GM21619 (cell line): Measurements from ENCODE around the gene PARS2.

Experiments used
- ATAC-seq: cut with Tn5 transposase; IDR thresholded peaks from one replicate; pipeline ENCODE4 v1.9.1; 2021; ENCODE audit not compliant: unreplicated experiment

The PARS2 gene

DNA sequence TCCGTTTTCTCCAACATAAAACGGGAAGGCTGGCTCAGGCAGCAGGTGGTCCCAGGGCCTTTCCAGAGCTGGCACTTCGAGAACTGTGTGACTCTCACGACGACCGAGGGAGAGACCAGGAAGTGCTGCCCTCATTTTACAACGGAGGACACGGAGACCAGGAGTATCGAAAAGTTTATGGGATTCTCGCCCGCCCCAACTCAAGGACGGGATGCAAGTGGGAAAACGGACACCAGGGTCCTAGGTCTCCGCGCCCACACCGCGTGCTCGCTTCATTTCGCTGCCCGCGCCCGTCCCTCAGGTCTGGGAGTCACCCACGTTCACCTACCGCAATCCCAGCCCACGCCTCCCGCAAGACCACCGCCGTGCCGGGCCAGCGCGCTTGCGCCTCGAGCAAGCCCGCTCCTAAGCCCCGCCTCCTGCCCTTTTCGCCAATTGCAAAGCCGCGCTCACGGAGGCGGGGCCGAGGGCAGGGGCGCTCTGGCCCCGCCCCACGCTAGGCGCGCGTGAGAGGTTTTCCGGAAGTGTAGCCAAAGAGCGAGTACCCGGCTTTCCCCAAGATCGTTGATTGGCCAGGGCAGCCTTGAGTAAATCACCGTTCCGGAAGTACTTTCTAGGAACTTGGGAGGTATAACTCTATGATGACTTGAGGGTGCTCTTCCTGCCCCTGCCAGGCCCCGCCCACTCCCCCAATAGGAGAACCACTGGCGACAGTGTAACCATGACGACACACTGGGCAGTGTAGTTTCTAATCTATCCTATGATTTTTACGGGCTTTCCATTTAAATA lies at the start of gene PARS2:
TSS of gene PARS2 (minus strand) at position 391 of the 789 bp plus-strand sequence. CDS start 5,362 bp downstream, outside the sequence.
- peak; percentile 92 for ATAC-seq

DNA sequence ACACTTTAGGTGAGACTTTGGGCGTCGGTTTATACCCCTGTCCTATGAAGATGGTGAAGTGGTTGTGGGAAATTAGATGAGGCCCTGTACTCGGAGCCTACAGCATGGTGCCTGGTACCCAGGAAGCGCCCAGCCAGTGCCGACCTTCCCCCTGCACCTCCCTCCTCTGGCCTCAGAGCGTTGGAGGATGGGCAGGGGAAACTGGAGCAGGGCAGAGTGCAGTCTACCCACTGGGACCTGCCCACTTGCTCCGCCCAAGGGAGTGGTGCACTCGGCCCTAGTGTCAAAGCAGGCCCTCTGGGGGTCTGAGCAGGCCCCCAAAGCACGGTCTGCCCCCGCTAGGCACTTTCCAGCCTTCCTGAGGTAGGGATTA lies 49.8 kb upstream of the PARS2 start:
- no peak for ATAC-seq

DNA sequence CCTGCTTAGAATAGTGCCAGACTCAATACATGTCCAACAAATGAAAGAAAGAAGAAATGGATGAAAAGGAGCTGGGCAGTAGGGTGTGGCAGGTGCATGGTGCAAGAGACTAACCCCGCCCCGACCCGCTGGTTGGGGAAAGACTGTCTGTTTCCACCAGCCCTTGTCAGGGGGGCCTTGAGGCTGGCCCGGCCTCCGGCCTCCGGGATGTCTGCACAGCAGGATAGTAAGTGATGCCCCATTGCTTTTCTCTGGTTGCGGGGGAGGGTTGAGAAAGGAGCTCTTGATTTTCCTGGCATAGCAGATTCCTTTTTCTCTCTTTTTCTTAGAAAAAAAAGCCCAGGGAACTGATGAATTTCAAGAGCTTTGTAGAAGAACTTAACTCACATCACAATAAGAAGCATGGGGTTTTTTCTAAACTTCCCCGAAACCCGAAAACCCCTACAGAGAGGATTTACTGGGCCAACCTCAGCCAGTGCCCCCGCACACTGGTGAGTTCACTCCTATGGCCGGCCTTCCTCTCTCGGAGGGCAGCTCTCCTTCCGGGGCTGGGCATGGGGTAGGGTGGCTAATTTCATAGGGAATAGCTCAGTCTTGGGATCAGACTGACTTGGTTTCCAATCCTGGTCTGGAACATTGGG lies 49.3 kb upstream of the PARS2 start:
- ATAC-seq: no peak

- ATAC-seq: no peak
Measured at GRCh38 chr1:54812801-54813484, 48.6 kb upstream of the PARS2 start.

GRCh38 chr1:54811739-54812655 lies 47.7 kb upstream of the PARS2 start:
- ATAC-seq: no peak

DNA sequence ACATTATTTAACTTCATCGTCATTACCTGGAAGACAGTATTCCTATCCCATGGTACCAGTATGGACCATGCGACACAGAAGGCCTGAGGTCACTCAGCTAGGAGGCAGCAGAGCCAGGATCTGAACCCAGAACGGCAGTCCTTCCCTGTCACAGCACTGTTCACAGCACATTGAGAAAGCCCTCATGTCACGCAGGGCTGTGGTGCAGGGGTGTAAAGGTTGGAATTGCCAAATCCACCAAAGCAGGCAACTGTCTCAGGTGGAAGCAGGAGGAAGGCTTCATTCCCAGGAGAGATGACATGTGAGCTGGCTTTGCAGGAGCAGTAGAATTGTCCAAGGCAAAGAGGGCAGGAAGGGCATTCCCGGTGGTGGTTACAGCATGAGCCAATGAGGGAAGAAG lies 46.7 kb upstream of the PARS2 start:
- ATAC-seq: no peak

- peak; percentile 78 for ATAC-seq
Measured at GRCh38 chr1:54810153-54810942, 46.0 kb upstream of the PARS2 start.

DNA sequence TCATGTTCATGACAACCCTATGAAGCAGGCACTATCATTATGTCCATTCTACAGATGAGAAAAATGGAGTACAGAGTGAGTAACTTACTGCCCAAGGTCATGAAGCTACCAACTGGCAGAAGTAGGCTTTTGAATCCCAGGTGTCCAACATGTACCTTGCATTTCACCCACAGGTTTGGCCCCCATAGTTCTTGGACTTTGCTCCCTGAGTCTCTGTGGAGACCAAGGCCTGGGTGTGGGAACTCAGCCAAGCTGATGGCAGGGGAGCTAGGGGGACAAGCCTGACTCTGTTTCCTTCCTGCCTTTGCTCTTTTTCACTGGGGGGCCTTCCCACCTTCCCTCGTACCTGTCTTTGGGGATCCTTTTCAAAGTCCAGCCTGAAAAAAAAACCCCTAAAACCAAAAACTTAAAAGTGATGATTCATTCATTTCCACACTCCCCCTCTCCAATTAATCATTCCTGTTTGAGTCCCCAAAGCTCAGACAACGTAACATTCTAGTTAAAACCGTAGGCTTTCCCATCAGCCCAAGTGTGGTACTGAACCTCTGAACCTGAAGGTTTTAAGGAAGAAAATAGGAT lies 45.3 kb upstream of the PARS2 start:
- ATAC-seq: no peak

DNA sequence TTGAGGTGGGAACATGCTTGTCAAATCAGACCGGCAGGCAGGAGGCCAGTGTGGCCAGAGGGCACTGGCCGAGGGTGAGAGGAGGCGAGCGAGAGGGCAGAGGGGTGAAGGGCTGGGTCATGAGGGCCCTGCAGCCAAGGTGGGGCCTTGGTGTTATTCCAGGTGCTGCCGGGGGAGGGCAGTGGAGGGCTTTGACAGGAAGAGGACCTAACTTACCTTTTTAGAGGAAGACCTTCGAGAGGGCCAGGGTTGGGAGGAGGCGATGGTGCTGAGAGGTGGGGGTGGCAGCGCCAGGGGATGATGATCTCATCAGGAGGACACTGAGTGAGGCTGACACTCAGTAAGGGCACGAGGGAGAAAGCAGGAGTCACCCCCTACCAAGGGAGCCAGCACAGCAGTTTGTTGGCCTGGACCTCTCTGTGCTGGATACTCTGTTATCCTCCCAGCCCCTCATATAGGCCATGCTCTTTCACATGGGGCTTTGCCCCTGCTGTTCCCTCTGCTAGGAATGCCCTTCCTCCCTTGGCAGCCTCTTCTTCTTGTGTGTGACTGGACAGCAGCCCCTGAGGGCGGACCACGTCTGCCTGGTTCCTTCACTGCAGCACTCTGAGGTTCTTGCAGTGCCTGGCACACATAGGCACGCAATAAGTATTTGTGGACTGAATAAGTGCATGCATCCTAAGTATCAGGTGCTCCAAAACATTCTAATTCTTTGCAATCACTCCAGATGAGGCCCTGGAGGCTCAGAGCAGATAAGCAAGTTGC lies 44.3 kb upstream of the PARS2 start:
- ATAC-seq: no peak

DNA sequence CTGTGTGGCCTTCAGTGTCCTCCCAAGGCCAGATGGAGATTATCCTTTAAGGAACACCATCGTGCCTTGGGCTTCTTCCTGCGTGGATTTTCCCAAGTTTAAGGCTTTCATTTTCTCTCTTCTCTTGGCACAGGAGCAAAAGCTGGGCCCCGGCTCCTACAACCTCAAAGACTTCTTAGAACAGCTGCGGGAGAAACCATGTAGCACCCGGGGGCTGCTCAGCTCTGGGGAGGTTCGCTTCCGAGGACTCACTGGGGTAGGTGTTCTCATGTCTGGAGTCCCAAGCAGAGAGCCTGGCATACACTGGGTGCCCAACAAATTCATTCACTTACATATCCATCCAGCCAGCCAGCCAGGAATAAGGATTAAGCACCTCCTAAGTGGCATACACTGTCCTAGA lies 43.4 kb upstream of the PARS2 start:
- no peak for ATAC-seq

- ATAC-seq: no peak
Measured at GRCh38 chr1:54806931-54807611, 42.7 kb upstream of the PARS2 start.

DNA sequence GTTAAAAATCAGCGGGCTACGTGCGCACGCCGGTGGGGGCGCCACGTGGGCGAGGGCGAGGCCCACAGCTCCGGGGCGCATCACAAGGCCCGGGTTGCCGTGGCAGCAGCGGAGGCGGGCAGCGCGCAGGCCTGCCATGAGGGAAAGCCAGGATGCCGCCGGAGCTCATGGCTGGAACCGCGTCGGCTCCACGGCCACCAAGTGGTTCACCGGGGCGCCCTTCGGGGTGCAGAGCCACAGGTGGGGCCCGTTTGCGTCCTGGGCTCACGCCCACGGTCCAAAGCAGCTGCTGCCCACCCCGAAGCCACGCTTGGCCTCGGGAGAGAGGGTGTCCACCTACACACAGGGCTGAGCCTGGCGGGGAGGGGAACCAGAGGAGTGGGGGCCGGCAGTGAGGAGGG lies 41.7 kb upstream of the PARS2 start:
- no peak for ATAC-seq

- no peak for ATAC-seq
Measured at GRCh38 chr1:54805466-54805865, 41.1 kb upstream of the PARS2 start.

DNA sequence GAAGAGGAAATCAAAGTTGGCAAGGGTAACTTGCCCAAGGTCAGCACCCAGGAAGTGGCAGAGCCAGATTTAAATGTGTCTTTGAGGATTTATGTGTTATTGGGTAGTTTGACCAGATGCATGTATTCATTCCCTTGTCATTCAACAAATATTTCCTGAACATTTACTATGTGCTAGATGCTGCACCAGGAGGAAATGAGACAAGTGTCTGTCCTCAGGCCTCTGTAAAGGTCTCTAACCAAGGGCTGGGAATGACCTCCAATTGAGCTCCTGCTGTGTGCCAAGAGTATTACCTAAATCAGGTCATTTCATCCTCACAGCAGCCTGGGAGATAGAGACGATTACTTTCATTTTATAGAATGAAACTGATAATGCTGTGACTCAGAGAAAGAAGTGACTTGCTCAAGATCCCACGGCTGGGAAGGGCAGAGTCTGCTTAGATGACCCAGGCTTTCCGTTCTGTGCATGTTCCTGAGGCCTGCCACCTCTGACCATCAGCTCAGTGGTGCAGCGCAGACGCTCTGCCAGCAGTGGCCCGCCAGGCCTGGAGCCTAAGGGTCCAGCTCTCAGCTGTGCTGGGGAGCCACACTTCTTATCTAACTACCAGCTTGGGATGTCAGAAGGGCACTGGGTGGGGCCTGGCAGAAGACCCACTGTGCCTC lies 40.3 kb upstream of the PARS2 start:
- no peak for ATAC-seq

GRCh38 chr1:54803761-54804470 lies 39.6 kb upstream of the PARS2 start:
- ATAC-seq: no peak

DNA sequence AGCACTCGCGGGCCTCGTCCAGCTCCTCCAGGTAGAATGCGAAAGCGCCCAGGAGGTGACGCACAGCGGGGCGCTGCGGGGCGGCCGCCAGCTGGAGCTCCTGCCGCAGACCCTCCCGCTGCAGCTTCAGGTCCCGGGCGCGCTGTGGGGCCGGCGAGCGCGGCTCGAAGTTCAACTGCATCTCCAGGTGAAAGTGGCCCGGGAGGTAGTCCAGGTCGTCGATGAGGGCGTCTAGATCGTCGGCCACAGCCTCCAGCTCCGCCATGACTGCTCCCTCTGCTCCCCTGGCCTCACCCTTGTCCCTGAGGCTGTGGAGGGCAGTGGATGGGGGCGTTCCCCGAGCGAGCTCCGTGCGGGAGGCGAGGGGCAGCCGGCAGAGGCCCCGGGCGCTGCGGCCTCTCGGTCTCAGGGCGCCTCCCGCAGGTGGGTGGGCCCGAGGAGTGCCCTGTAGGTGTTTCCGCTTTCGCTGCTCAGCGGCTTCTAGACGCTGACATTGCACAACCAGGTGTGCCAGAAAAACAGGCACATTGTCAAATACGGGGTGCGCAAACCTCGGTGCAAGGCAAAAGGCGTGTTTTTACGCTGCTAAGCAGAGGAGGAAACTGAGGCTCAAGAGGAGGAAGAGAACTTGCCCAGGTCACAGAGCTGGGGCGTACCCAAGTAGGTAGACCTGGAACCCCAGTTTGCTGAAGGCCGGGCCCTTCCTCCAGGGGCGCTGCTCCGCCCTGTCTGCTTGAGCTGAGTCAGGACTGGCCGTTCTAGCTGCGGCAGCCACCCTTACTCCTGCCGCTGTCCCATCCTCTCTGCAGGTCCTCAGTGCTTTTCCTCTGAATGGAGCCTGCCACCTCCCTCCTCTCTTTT lies 36.8 kb upstream of the PARS2 start, which contains the start of gene TTC22:
TSS of gene TTC22 (minus strand) at position 425 of the 861 bp plus-strand sequence. CDS start at position 265, 160 bp downstream.
- ATAC-seq: peak; percentile 79
